ENCODE measurements around the gene SCP2. TPM values are rescaled to one million over a fixed set of nuclear protein-coding genes. Genes with fewer than 3 reads are reported as not detected.

The SCP2 gene
- total RNA-seq, 2 donors from 2014 or later = 69.3 to 99.4 TPM

GRCh38 chr1:53037159-53037558, 110.1 kb downstream of the SCP2 start:
- H3K4me3 Mint-ChIP-seq = no peak overlapping the region
- H3K27me3 ChIP-seq (ENCODE audit: control insufficient read depth, insufficient read depth, low read length, poor library complexity, severe bottlenecking) = no peaks in the 10 kb centered on the region
- H3K27ac Mint-ChIP-seq = no peak overlapping the region
- peaks cover 5% of the 10 kb centered on the region for H3K36me3 ChIP-seq (ENCODE audit: control insufficient read depth, insufficient read depth, low read length)
- H3K4me1 Mint-ChIP-seq = no peaks in the 10 kb centered on the region
- H3K9ac ChIP-seq (ENCODE audit: extremely low read depth, low read length, poor library complexity, severe bottlenecking) = no peak overlapping the region
- no peaks in the 10 kb centered on the region for H3K27me3 Mint-ChIP-seq (ENCODE audit: insufficient read depth)
- H3K4me1 ChIP-seq (ENCODE audit: control insufficient read depth, insufficient read depth, low read length) = no peaks in the 10 kb centered on the region
- no peak overlapping the region for H3K27ac ChIP-seq (ENCODE audit: low read depth, low read length)
- peaks cover 24% of the 10 kb centered on the region for H3K36me3 Mint-ChIP-seq (ENCODE audit: low read depth)
- DNase-seq = no peak
- no peak for TF ChIP-seq CTCF (conservative IDR thresholded peaks at IDR 0.05)
- no peaks in the 10 kb centered on the region for H3K9me3 ChIP-seq (ENCODE audit: control insufficient read depth, low read length)
- no peak overlapping the region for H3K4me3 ChIP-seq (ENCODE audit: low read length)
- no peaks in the 10 kb centered on the region for H3K9me3 Mint-ChIP-seq
- 86 to 100% methylated on average over 1 to 4 of the region's 4 CpGs for WGBS, 2 experiments (ENCODE audit: insufficient coverage in 1 of 2, insufficient read length in 1 of 2)

- no peaks in the 10 kb centered on the region for H3K4me1 Mint-ChIP-seq
- no peak for TF ChIP-seq CTCF (conservative IDR thresholded peaks at IDR 0.05)
- peaks cover 21% of the 10 kb centered on the region for H3K36me3 Mint-ChIP-seq (ENCODE audit: low read depth)
- no peak for DNase-seq
- H3K9me3 ChIP-seq (ENCODE audit: control insufficient read depth, low read length) = no peaks in the 10 kb centered on the region
- no peak overlapping the region for H3K4me3 Mint-ChIP-seq
- H3K4me1 ChIP-seq (ENCODE audit: control insufficient read depth, insufficient read depth, low read length) = no peaks in the 10 kb centered on the region
- no peaks in the 10 kb centered on the region for H3K27me3 ChIP-seq (ENCODE audit: control insufficient read depth, insufficient read depth, low read length, poor library complexity, severe bottlenecking)
- WGBS, 2 experiments (ENCODE audit: insufficient coverage in 1 of 2, insufficient read length in 1 of 2) = 92 to 96% methylated on average over 1 to 3 of the region's 3 CpGs
- no peaks in the 10 kb centered on the region for H3K9me3 Mint-ChIP-seq
- no peaks in the 10 kb centered on the region for H3K27me3 Mint-ChIP-seq (ENCODE audit: insufficient read depth)
- H3K27ac Mint-ChIP-seq = no peak overlapping the region
- no peak overlapping the region for H3K4me3 ChIP-seq (ENCODE audit: low read length)
- H3K9ac ChIP-seq (ENCODE audit: extremely low read depth, low read length, poor library complexity, severe bottlenecking) = no peak overlapping the region
- H3K36me3 ChIP-seq (ENCODE audit: control insufficient read depth, insufficient read depth, low read length) = peaks cover 5% of the 10 kb centered on the region
- no peak overlapping the region for H3K27ac ChIP-seq (ENCODE audit: low read depth, low read length)
These were observed 111.5 kb downstream of the SCP2 start for GRCh38 chr1:53038566-53038965.

GRCh38 chr1:53043271-53043670, 116.2 kb downstream of the SCP2 start:
- H3K36me3 Mint-ChIP-seq (ENCODE audit: low read depth) = peaks cover 12% of the 10 kb centered on the region
- H3K4me1 Mint-ChIP-seq = no peaks in the 10 kb centered on the region
- no peak overlapping the region for H3K4me3 Mint-ChIP-seq
- Histone ChIP-seq H3K27me3 (ENCODE audit: control insufficient read depth, insufficient read depth, low read length, poor library complexity, severe bottlenecking) (no peaks in the 10 kb centered on the region), H3K27ac (ENCODE audit: low read depth, low read length) (no peak overlapping the region), H3K4me3 (ENCODE audit: low read length) (no peak overlapping the region), H3K4me1 (ENCODE audit: control insufficient read depth, insufficient read depth, low read length) (peaks cover 3% of the 10 kb centered on the region), H3K9me3 (ENCODE audit: control insufficient read depth, low read length) (no peaks in the 10 kb centered on the region), H3K36me3 (ENCODE audit: control insufficient read depth, insufficient read depth, low read length) (peaks cover 5% of the 10 kb centered on the region), H3K9ac (ENCODE audit: extremely low read depth, low read length, poor library complexity, severe bottlenecking) (no peak overlapping the region)
- no peak for TF ChIP-seq CTCF (conservative IDR thresholded peaks at IDR 0.05)
- DNase-seq = no peak
- H3K27me3 Mint-ChIP-seq (ENCODE audit: insufficient read depth) = no peaks in the 10 kb centered on the region
- no peaks in the 10 kb centered on the region for H3K9me3 Mint-ChIP-seq
- H3K27ac Mint-ChIP-seq = no peak overlapping the region

Data from endodermal cell (in vitro differentiated cells).